ENCODE results near the gene KIF21A. TPM values are rescaled to one million over a fixed set of nuclear protein-coding genes. Genes with fewer than 3 reads are reported as not detected.
"Not testable (repeated sequence)": the region's sequence is repeated elsewhere in the genome, so short reads cannot be mapped to it uniquely, and the experiment has no call there.

The KIF21A gene
- total RNA-seq, 1 experiment from 2014 or later, result 32.7 TPM

DNA sequence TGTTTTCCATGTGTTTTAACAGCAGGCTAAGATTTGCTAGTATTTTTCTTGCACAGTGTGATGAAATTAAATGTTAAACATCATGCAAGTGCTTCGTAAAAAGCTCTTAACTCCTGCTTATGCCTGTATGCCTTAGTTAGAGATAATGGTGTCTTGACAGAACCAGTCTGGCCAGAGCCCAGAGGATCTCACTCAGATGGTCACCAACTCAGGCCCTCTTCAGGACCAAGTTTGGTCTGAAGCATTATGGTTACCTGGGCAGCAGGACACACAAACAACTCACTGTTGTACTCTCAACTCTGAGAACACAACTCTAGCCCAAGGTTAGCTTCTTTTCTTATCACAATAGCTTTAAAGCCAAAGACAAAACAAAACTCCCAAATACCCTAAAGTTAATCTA lies 115.4 kb downstream of the KIF21A start:
- Histone ChIP-seq H3K36me3 (replicated peaks; ENCODE audit: control insufficient read depth, insufficient read depth, low read length) (no peaks in the 10 kb centered on the region), H3K27me3 (ENCODE audit: control insufficient read depth, insufficient read depth, low read length) (no peaks in the 10 kb centered on the region), H3K4me3 (ENCODE audit: insufficient read depth, low read depth, low read length) (no peak overlapping the region)
- no peak for DNase-seq

DNA sequence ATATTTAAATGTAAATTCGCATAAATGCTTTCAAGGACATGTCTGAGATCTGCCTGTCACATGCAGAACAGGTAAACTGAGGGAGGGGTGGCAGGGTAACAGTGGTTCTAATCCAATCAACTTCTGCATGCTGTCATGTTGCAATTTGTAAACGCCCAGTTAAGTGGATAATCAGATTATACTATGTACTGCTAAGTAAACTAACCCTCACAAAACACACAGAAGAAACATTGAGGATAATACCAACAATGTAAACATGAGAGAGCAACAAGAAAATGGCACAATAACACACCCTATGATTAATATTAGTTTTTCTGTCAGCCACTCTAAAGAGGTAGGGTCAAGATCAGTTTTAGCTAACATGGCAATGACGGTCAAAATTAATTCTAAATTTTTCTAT lies 123.7 kb downstream of the KIF21A start:
- Histone ChIP-seq H3K36me3 (replicated peaks; ENCODE audit: control insufficient read depth, insufficient read depth, low read length) (no peaks in the 10 kb centered on the region), H3K27me3 (ENCODE audit: control insufficient read depth, insufficient read depth, low read length) (no peaks in the 10 kb centered on the region), H3K4me3 (ENCODE audit: insufficient read depth, low read depth, low read length) (no peak overlapping the region)
- DNase-seq, result no peak

DNA sequence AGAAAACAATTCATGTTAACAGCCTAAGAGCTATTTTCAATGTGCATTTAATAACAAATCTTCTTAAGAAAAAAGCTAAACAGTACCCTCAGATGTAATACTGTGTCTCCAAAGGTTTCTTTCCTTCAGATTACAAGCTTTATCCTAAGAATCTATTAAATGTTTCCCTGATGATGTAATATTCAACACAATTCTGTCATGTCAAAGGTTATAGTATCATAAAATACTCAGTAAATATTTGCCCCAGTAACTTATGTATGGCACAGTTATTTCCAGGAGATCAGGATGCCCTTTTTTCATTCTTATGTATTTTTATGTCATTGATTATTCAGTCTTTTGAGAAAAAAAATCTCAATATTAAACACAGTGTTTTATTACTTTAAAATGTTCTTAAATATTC lies 128.4 kb downstream of the KIF21A start:
- Histone ChIP-seq H3K36me3 (replicated peaks; ENCODE audit: control insufficient read depth, insufficient read depth, low read length) (no peaks in the 10 kb centered on the region), H3K4me3 (ENCODE audit: insufficient read depth, low read depth, low read length) (no peak overlapping the region), H3K27me3 (ENCODE audit: control insufficient read depth, insufficient read depth, low read length) (no peaks in the 10 kb centered on the region)
- DNase-seq, result no peak

DNA sequence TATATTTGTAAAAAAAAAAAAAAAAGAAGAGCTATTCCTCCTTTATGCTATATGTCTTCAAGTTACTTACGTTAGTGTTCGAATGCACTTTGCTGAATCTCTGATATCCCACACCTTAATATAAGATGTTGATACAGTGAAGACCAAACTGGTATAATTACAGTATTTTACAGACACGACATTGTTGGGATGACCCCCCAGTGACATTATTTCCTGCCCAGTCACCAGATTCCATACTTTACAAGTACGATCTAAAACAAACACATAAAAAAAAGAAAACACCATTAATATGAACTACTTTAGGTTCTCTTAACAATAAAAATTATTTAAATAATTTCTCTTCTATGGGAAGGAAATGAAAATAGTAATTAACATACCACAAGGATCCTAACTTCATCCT lies 133.4 kb downstream of the KIF21A start:
- H3K27me3 ChIP-seq (ENCODE audit: control insufficient read depth, insufficient read depth, low read length), result no peaks in the 10 kb centered on the region
- no peak overlapping the region for H3K4me3 ChIP-seq (ENCODE audit: insufficient read depth, low read depth, low read length)
- H3K36me3 ChIP-seq (replicated peaks; ENCODE audit: control insufficient read depth, insufficient read depth, low read length), result no peaks in the 10 kb centered on the region
- DNase-seq, result no peak

DNA sequence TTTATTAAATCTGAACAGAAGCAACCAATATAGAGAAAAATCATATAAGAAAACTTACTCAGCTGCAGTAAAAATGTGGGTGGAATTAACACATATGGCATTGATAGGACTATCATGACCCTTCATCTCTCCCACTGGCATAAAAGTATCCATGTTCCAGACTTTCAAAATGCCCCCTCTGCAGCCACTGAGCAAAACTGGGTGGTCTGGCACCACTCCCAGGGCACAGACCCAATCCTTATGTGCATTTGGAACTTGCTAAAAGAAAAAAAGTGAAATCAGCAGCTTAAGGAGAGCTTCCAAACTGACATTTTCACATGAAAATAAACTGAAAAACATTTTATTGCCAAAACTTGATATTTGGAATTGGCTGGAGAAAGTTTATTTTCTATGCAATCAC lies 141.5 kb downstream of the KIF21A start:
- DNase-seq, result no peak
- no peak overlapping the region for H3K4me3 ChIP-seq (ENCODE audit: insufficient read depth, low read depth, low read length)
- no peaks in the 10 kb centered on the region for H3K36me3 ChIP-seq (replicated peaks; ENCODE audit: control insufficient read depth, insufficient read depth, low read length)
- no peaks in the 10 kb centered on the region for H3K27me3 ChIP-seq (ENCODE audit: control insufficient read depth, insufficient read depth, low read length)

DNA sequence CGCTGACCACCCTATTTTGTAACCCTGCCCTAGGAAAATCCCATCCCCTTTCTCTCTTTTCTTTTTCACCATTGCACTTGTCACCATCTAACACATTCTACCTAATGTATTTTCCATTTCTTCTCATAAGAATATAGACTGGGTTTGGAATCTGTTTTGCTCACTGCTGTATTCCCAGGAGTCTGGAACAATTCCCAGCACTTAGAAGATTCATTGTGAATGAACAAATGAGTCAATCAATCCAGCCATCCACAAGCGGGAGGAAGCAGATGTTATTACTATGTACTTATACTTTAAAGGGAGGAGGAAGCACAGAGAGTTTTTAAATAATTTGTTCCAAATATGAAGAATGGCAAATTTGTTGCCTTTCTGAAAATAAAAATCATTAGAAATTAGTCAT lies 142.1 kb downstream of the KIF21A start:
- DNase-seq, result no peak
- H3K4me3 ChIP-seq (ENCODE audit: insufficient read depth, low read depth, low read length), result no peak overlapping the region
- H3K27me3 ChIP-seq (ENCODE audit: control insufficient read depth, insufficient read depth, low read length), result no peaks in the 10 kb centered on the region
- no peaks in the 10 kb centered on the region for H3K36me3 ChIP-seq (replicated peaks; ENCODE audit: control insufficient read depth, insufficient read depth, low read length)

DNA sequence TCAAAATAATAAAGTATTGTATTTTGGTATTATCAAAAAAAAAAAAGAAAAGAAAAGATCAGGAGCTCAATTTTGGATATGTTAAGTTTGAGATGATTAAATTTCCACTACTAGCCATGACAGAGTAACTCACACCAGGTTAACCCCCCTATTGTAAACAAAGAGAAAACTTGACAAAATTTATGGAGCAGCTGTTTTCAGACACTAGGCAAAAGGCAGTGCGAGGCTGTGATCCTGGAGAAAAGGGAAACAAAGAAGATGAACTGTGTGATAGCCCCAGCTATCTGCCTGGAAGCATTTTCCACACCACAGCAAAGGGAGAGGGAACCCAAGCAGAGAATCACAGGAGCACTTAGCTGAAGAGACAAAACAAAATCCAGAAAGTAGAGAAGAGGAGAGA lies 145.0 kb downstream of the KIF21A start:
- H3K27me3 ChIP-seq (ENCODE audit: control insufficient read depth, insufficient read depth, low read length), result no peaks in the 10 kb centered on the region

DNA sequence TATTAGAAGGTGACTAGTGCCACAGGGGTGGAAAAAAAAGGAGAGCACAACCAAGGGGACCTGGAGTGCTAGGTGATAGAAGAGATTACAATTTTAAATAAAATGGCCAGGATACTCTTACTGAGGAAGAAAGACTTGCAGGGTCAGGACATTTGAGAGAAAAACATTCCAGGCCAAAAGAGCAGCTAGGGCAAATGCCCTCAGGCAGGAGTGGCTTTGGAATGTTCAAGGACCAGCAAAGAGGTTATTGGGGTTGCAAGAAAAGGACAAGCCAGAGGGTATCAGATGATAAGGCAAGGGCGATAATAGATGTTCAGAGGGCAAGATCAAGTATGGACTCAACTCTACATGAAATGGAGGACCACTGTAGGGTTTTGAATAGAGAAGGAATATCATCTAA lies 146.4 kb downstream of the KIF21A start:
- H3K4me3 ChIP-seq (ENCODE audit: insufficient read depth, low read depth, low read length), result no peak overlapping the region
- no peak for DNase-seq
- no peaks in the 10 kb centered on the region for H3K36me3 ChIP-seq (replicated peaks; ENCODE audit: control insufficient read depth, insufficient read depth, low read length)
- H3K27me3 ChIP-seq (ENCODE audit: control insufficient read depth, insufficient read depth, low read length), result no peaks in the 10 kb centered on the region

More for the DNA sequence above, 145.0 kb downstream of the KIF21A start:
- no peak overlapping the region for H3K4me3 ChIP-seq (ENCODE audit: insufficient read depth, low read depth, low read length)
- DNase-seq, result no peak
- H3K36me3 ChIP-seq (replicated peaks; ENCODE audit: control insufficient read depth, insufficient read depth, low read length), result no peaks in the 10 kb centered on the region

DNA sequence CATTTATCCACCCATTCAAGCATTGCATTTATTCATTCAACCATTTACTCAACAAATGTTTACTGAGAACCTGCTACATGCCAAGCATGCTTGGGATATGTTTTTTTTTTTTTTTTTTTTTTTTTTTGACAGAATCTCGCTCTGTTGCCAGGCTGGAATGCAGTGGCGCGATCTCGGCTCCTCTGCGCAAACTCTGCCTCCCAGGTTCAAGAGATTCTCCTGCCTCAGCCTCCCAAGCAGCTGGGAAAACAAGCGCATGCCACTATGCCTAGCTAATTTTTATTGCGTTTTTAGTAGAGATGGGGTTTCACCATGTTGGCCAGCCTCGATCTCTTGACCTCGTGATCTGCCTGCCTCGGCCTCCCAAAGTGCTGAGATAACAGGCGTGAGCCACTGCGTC lies 147.3 kb downstream of the KIF21A start:
- H3K27me3 ChIP-seq (ENCODE audit: control insufficient read depth, insufficient read depth, low read length); H3K4me3 ChIP-seq (ENCODE audit: insufficient read depth, low read depth, low read length); H3K36me3 ChIP-seq (replicated peaks; ENCODE audit: control insufficient read depth, insufficient read depth, low read length); DNase-seq: not testable (repeated sequence)

DNA sequence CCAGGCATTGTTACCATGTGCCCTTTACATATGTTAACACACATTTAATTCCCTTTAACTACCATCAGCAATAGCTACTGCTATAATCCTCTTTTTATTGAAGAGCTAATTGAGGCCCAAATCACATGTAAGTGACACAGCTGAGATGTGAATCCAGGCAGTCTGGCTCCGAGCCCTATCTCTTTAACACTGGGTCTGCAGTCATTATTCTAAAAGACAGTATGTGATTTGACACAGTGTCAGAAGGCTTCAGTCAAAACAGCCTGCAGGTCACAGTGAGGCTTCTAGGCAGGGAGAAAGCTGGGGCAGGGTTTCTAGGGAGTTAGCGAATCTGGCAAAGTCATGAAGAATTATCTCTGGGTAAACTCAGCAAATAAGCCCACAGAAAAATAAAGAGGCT lies 148.2 kb downstream of the KIF21A start:
- Histone ChIP-seq H3K36me3 (replicated peaks; ENCODE audit: control insufficient read depth, insufficient read depth, low read length) (no peaks in the 10 kb centered on the region), H3K4me3 (ENCODE audit: insufficient read depth, low read depth, low read length) (no peak overlapping the region), H3K27me3 (ENCODE audit: control insufficient read depth, insufficient read depth, low read length) (no peaks in the 10 kb centered on the region)
- no peak for DNase-seq

DNA sequence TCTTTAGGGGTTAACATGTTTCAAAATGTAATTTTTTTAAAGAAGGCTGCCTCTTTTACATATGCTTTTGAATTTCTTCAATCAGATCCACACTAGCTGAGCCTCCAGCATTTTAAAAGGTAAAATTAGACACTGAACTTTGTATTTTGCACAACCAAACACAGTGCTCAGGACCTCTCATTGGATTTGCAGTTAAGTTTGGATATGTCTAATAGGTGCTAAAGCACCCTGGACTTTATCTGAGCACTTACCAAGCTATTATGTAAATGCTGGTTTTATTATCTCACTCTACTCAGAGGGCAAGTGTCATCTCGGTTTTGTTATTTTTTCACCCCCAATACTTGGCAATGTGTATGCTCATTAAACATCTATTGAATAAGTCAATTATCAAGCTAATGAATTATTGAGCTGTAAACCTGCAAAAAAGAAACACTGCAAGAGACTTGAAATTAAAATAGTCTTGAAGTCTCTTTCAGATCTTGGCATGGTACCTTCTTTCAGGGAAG lies 150.7 kb downstream of the KIF21A start:
- Histone ChIP-seq H3K36me3 (replicated peaks; ENCODE audit: control insufficient read depth, insufficient read depth, low read length) (no peaks in the 10 kb centered on the region), H3K27me3 (ENCODE audit: control insufficient read depth, insufficient read depth, low read length) (no peaks in the 10 kb centered on the region), H3K4me3 (ENCODE audit: insufficient read depth, low read depth, low read length) (no peak overlapping the region)
- no peak for DNase-seq

DNA sequence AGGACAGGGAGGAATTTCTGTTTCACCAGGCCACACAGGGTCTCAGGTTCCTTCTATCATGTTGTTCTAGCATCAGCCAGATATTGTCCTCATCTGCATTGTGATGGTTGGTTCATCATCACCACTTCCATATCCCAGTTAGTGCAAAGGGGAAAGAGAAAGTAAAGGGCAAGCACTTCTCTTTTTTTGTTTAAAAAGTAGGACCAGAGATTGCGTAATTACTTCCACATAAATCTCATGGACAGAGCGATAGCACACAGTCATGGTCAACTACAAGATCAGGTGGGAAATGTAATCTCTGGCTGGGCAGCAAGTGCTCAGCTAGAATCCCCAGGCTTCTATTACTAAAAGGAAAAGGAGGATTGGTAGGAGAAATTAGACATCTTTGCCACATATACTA lies 155.1 kb downstream of the KIF21A start:
- DNase-seq, result no peak
- Histone ChIP-seq H3K27me3 (ENCODE audit: control insufficient read depth, insufficient read depth, low read length) (no peaks in the 10 kb centered on the region), H3K4me3 (ENCODE audit: insufficient read depth, low read depth, low read length) (no peak overlapping the region), H3K36me3 (replicated peaks; ENCODE audit: control insufficient read depth, insufficient read depth, low read length) (no peaks in the 10 kb centered on the region)

DNA sequence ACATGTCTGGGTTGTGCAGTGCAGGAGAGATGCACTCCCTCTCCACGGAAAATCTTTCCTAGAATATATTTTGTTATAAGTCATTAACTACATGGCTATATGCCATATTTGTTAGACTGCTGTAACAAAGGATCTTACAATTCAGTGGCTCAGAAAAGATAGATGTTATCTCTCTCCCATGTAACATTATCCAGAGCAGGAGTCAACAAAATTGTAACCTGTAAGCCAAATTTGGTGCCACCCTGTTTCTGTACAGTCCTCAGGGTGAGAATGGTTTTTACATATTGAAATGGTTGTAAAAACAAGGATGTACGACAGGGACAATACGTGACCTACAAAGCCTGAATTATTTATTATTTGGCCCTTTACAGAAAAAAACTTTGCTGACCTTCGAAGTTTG lies 155.5 kb downstream of the KIF21A start:
- Histone ChIP-seq H3K27me3 (ENCODE audit: control insufficient read depth, insufficient read depth, low read length) (no peaks in the 10 kb centered on the region), H3K36me3 (replicated peaks; ENCODE audit: control insufficient read depth, insufficient read depth, low read length) (no peaks in the 10 kb centered on the region), H3K4me3 (ENCODE audit: insufficient read depth, low read depth, low read length) (no peak overlapping the region)
- DNase-seq, result no peak

DNA sequence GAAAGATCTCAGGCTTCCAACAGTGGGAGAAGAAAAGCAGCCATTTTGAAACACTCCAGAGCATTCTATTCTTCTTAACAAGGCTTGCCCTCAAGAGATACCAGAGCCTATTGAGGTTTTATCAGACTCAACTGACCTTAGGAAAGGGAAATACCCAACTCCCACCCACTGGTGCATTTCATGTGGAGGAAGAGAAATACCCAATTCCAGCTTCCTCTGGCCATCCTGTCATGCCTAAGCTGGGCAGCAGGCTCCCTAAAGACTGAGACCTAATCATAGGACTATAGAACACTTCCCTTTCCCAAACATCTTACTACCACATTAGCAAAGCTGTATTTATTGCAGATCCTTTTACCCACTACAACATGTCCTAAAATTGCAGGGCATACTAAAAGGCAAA lies 164.5 kb downstream of the KIF21A start:
- H3K36me3 ChIP-seq (replicated peaks; ENCODE audit: control insufficient read depth, insufficient read depth, low read length), result no peaks in the 10 kb centered on the region
- H3K27me3 ChIP-seq (ENCODE audit: control insufficient read depth, insufficient read depth, low read length), result no peaks in the 10 kb centered on the region
- DNase-seq, result no peak
- H3K4me3 ChIP-seq (ENCODE audit: insufficient read depth, low read depth, low read length), result no peak overlapping the region

DNA sequence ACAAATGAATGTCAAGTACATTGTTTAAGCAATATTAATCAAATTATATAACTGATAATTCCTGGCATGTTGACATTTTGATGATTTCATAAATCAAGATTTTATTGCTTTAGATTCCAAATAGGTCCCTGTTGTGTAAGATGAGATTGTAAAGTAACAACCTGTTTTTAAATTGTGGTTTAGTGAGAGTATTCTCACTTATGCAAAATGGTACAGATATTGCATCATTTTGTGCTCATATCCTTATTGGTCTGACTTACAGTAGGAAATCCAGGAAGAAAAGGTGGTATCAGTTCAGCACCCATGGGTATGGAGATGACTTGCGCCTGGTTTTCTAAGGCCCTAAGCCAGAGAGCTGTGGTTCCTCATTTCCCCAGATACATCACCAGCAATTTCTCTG lies 165.5 kb downstream of the KIF21A start:
- no peak for DNase-seq
- Histone ChIP-seq H3K36me3 (replicated peaks; ENCODE audit: control insufficient read depth, insufficient read depth, low read length) (no peaks in the 10 kb centered on the region), H3K4me3 (ENCODE audit: insufficient read depth, low read depth, low read length) (no peak overlapping the region), H3K27me3 (ENCODE audit: control insufficient read depth, insufficient read depth, low read length) (no peaks in the 10 kb centered on the region)

DNA sequence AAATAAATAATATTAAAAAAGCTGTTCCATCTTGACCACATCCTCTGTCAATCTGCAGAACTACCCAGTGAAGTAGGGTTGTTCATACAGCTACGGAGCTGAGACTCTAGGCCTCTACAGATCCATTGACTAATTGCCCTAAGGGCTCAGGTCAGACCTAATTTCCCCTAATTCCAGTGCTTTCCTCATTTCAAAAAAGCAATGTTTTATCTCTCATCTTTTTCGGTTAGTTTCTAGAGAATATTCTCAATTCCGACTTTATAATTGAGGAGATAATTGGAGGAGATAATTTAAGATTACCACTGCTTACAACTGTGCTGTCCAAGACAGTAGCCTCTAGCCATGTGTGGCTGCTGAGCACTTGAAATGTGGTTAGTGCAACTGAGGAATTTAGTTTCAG lies 167.1 kb downstream of the KIF21A start:
- no peaks in the 10 kb centered on the region for H3K27me3 ChIP-seq (ENCODE audit: control insufficient read depth, insufficient read depth, low read length)
- DNase-seq, result no peak
- no peaks in the 10 kb centered on the region for H3K36me3 ChIP-seq (replicated peaks; ENCODE audit: control insufficient read depth, insufficient read depth, low read length)
- H3K4me3 ChIP-seq (ENCODE audit: insufficient read depth, low read depth, low read length), result no peak overlapping the region

Measured in H7 (cell line).